HepG2 (cell line): Measurements from ENCODE around the gene ITCH. TPM values are rescaled to one million over a fixed set of nuclear protein-coding genes. Genes with fewer than 3 reads are reported as not detected.
A peak's percentile ranks its signal among the peaks of the same experiment; 100 is the strongest.

Experiments used
- EEA1 ChIP-seq: sonication (generic); formaldehyde crosslinking; IDR thresholded peaks from 2 replicates; pipeline ENCODE4 v1.5.1; 2020; ENCODE audit warnings: mild to moderate bottlenecking, missing genetic modification reagents, borderline replicate concordance
- GATA4 ChIP-seq: sonication (generic); IDR thresholded peaks from 2 replicates; pipeline ENCODE4 v1.6.1; 2016; ENCODE audit warnings: antibody characterized with exemption, low read depth, borderline replicate concordance
- HOXA7 ChIP-seq: sonication (generic); formaldehyde crosslinking; IDR thresholded peaks from 2 replicates; pipeline ENCODE4 v1.8.1; 2022; ENCODE audit warnings: mild to moderate bottlenecking, missing genetic modification reagents, moderate library complexity
- KAT2B ChIP-seq: fragments of 150-350 bp; IDR thresholded peaks from 2 replicates; pipeline ENCODE4 v1.6.1; 2014; ENCODE audit warnings: low read depth, low read length, borderline replicate concordance
- NFYC ChIP-seq: IDR thresholded peaks from 2 replicates; pipeline ENCODE4 v1.6.1; 2016; ENCODE audit warnings: missing genetic modification reagents, missing compliant biosample characterization
- PRDM4 ChIP-seq: sonication (generic); formaldehyde crosslinking; IDR thresholded peaks from 2 replicates; pipeline ENCODE4 v1.9.0; 2021; ENCODE audit warnings: missing genetic modification reagents, borderline replicate concordance
- RBAK ChIP-seq: sonication (generic); formaldehyde crosslinking; IDR thresholded peaks from 2 replicates; pipeline ENCODE4 v1.5.1; 2020; ENCODE audit warnings: mild to moderate bottlenecking, missing genetic modification reagents
- RFXAP ChIP-seq: sonication (generic); formaldehyde crosslinking; IDR thresholded peaks from 2 replicates; pipeline ENCODE4 v1.4.0; 2020; ENCODE audit warnings: missing genetic modification reagents, borderline replicate concordance
- SP140L ChIP-seq: sonication (generic); formaldehyde crosslinking; IDR thresholded peaks from 2 replicates; pipeline ENCODE4 v1.4.0; 2020; ENCODE audit warnings: missing genetic modification reagents, borderline replicate concordance
- TCF7 ChIP-seq: sonication (generic); IDR thresholded peaks from 2 replicates; pipeline ENCODE4 v1.6.1; 2016; ENCODE audit warnings: antibody characterized with exemption, low read depth
- TP53 ChIP-seq: sonication (generic); formaldehyde crosslinking; conservative IDR thresholded peaks from 2 replicates; pipeline ENCODE4 v1.4.0; 2020; ENCODE audit warnings: missing genetic modification reagents
- ZBTB7A ChIP-seq: sonication (generic); formaldehyde crosslinking; IDR thresholded peaks from 2 replicates; pipeline ENCODE4 v1.8.0; 2022; ENCODE audit warnings: mild to moderate bottlenecking, missing genetic modification reagents
- ZFY ChIP-seq: sonication (generic); formaldehyde crosslinking; IDR thresholded peaks from 2 replicates; pipeline ENCODE4 v1.4.0; 2020; ENCODE audit warnings: missing genetic modification reagents
- ZNF3 ChIP-seq: IDR thresholded peaks from 2 replicates; pipeline ENCODE4 v1.7.0; 2017; ENCODE audit warnings: inconsistent platforms
- ZNF451 ChIP-seq: sonication (generic); formaldehyde crosslinking; IDR thresholded peaks from 2 replicates; pipeline ENCODE4 v1.5.0; 2020; ENCODE audit warnings: mild to moderate bottlenecking, missing genetic modification reagents
- ZNF674 ChIP-seq: sonication (generic); formaldehyde crosslinking; IDR thresholded peaks from 2 replicates; pipeline ENCODE4 v1.5.0; 2020; ENCODE audit warnings: low read depth, mild to moderate bottlenecking, missing genetic modification reagents
- ZNF724P ChIP-seq: sonication (generic); formaldehyde crosslinking; IDR thresholded peaks from 2 replicates; pipeline ENCODE4 v1.8.0; 2022; ENCODE audit warnings: missing genetic modification reagents, borderline replicate concordance
- ZNF75D ChIP-seq: sonication (generic); formaldehyde crosslinking; IDR thresholded peaks from 2 replicates; pipeline ENCODE4 v1.8.1; 2023; ENCODE audit warnings: missing genetic modification reagents, mild to moderate bottlenecking, borderline replicate concordance
- ZSCAN29 ChIP-seq: sonication (generic); formaldehyde crosslinking; conservative IDR thresholded peaks from 2 replicates; pipeline ENCODE4 v1.4.0; 2020; ENCODE audit warnings: mild to moderate bottlenecking, missing genetic modification reagents
- ZSCAN30 ChIP-seq: sonication (generic); formaldehyde crosslinking; IDR thresholded peaks from 2 replicates; pipeline ENCODE4 v1.5.0; 2020; ENCODE audit warnings: mild to moderate bottlenecking, missing genetic modification reagents
- polyA plus RNA-seq, 8 experiments: library from polyadenylated mRNA; depleted of rRNA in 3 of 8; stranded (reverse) in 7 of 8; unstranded in 1 of 8; fragments of >200 nt; fragmentation: Illumina TruSeq in 4 of 8; extraction: Trizol in 4 of 8; gene quantifications; 2 replicates each; pipeline versions ENCODE4 v1.2.1 to v1.2.3, GENCODE V29; 2011 to 2016; ENCODE audit warnings: low read depth in 4 of 8, missing spikeins in 1 of 8, mixed read lengths in 1 of 8; ENCODE audit not compliant: insufficient read depth in 1 of 8
- total RNA-seq, 5 experiments: library from RNA; depleted of rRNA; stranded (reverse); fragments of >200 nt; fragmentation: Illumina TruSeq; extraction: Trizol; gene quantifications; 2 replicates each; pipeline ENCODE4 v1.2.3, GENCODE V29; 2016; ENCODE audit warnings: low read depth in 1 of 5
- TF ChIP-seq, protein P1 (sequence below): sonication (generic); formaldehyde crosslinking; IDR thresholded peaks from 2 replicates; pipeline ENCODE4 v1.5.0; 2020; ENCODE audit warnings: mild to moderate bottlenecking, missing genetic modification reagents
- TF ChIP-seq, protein P2 (sequence below): sonication (generic); formaldehyde crosslinking; IDR thresholded peaks from 2 replicates; pipeline ENCODE4 v1.4.0; 2020; ENCODE audit warnings: mild to moderate bottlenecking, missing genetic modification reagents

The ITCH gene
- total and polyA plus RNA-seq, 2 of the 13 experiments (the other 11 are each of a cell fraction or from before 2014, with no cell fraction given) = 20.5 to 112 TPM

DNA sequence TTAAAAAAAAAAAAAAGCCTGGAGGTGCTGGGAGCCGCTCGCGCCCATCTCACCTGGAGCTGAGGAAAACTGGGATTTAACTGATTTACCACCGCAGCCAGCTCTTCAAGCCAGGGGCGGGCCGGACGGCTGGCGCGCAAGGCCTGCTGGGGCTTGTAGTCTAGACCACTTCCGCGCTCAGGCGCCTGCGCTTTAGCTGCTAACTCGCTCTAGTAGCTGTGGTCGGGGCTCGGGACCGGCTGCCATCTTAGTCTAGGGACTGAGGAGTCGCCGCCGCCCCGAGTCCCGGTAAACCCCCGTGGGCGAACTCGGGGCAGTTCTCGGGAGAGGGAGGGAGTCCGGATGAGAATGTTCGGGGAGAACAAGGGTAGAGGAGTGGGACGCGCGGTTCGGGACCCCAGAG, at the start of gene ITCH (continued):
- no peak for TF ChIP-seq ZSCAN29 (CRISPR knock-in tag)
- TF ChIP-seq ZNF3 = no peak
- peak; percentile 84; the same call in 1 of the 2 replicates for TF ChIP-seq TP53 (CRISPR knock-in tag)
- TF ChIP-seq KAT2B = no peak
- TF ChIP-seq, protein P1, sequence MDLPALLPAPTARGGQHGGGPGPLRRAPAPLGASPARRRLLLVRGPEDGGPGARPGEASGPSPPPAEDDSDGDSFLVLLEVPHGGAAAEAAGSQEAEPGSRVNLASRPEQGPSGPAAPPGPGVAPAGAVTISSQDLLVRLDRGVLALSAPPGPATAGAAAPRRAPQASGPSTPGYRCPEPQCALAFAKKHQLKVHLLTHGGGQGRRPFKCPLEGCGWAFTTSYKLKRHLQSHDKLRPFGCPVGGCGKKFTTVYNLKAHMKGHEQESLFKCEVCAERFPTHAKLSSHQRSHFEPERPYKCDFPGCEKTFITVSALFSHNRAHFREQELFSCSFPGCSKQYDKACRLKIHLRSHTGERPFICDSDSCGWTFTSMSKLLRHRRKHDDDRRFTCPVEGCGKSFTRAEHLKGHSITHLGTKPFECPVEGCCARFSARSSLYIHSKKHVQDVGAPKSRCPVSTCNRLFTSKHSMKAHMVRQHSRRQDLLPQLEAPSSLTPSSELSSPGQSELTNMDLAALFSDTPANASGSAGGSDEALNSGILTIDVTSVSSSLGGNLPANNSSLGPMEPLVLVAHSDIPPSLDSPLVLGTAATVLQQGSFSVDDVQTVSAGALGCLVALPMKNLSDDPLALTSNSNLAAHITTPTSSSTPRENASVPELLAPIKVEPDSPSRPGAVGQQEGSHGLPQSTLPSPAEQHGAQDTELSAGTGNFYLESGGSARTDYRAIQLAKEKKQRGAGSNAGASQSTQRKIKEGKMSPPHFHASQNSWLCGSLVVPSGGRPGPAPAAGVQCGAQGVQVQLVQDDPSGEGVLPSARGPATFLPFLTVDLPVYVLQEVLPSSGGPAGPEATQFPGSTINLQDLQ (CRISPR knock-in tag) = 0 out of 2 replicates have a peak, but pooled peaks have one; percentile 62
- TF ChIP-seq ZNF674 (CRISPR knock-in tag) = no peak
- 0 out of 2 replicates have a peak, but pooled peaks have one; percentile 18 for TF ChIP-seq RBAK (CRISPR knock-in tag)
- no peak for TF ChIP-seq TCF7
- TF ChIP-seq SP140L (CRISPR knock-in tag) = no peak
- TF ChIP-seq PRDM4 (CRISPR knock-in tag) = no peak; the same call in 1 of the 2 replicates
- no peak for TF ChIP-seq ZNF75D (CRISPR knock-in tag)
- no peak; the same call in 1 of the 2 replicates for TF ChIP-seq ZBTB7A (CRISPR knock-in tag)
- TF ChIP-seq HOXA7 (CRISPR knock-in tag) = no peak
- no peak for TF ChIP-seq EEA1 (CRISPR knock-in tag)
- TF ChIP-seq GATA4 = peak; percentile 84
- TF ChIP-seq ZNF724P = no peak; the same call in 1 of the 2 replicates
- TF ChIP-seq, protein P2, sequence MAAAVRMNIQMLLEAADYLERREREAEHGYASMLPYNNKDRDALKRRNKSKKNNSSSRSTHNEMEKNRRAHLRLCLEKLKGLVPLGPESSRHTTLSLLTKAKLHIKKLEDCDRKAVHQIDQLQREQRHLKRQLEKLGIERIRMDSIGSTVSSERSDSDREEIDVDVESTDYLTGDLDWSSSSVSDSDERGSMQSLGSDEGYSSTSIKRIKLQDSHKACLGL (CRISPR knock-in tag) = no peak
- TF ChIP-seq ZSCAN30 (CRISPR knock-in tag) = no peak
- 0 out of 2 replicates have a peak, but pooled peaks have one; percentile 16 for TF ChIP-seq ZNF451 (CRISPR knock-in tag)
- peak; percentile 13 for TF ChIP-seq NFYC (CRISPR knock-in tag)
- peak; percentile 70 for TF ChIP-seq RFXAP (CRISPR knock-in tag)
- TF ChIP-seq ZFY (CRISPR knock-in tag) = no peak
